ENCODE measurements around the gene HDGFL3. TPM values are rescaled to one million over a fixed set of nuclear protein-coding genes. Genes with fewer than 3 reads are reported as not detected.

HDGFL3 gene
- total and polyA plus RNA-seq, 2 donors (not counting 3 experiments of a cell fraction or from before 2014, with no cell fraction given): 20.2 to 155 TPM

DNA sequence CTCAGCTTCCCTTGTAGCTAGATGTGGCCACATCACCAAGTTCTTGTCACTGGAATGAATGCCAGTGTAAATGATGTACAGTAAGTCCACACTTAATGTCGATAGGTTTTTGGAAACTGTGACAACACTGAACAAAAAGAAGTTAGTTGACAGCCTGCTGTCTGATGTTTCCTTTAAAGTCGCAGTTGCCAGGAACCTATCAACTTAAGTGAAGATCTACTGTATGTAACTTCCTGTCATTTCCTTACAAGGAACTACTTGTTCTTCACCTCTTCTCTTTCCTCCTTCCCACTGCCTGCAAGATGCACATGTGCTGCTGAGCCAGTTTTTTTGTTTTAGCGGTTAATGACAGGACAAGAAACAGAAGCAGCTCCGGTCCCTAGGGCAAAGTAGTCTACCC is 44.6 kb downstream of the HDGFL3 start:
- ChIA-PET POLR2A (no interaction called here), CTCF (interaction anchor here (1.2 to 1.9 kb wide), 2 partner anchors 15 to 273 kb away, joined by 3 to 6 read pairs; no protein-coding TSS in a partner anchor)
- no peaks in the 10 kb centered on the region for H3K9me3 ChIP-seq (replicated peaks; ENCODE audit: control insufficient read depth, insufficient read depth, low read length)
- no peak overlapping the region for H3K9ac ChIP-seq (replicated peaks; ENCODE audit: extremely low read depth, insufficient read depth, low read length)
- peaks cover 44% of the 10 kb centered on the region for H3K4me1 ChIP-seq (ENCODE audit: control insufficient read depth, extremely low read depth, insufficient read depth, low read length)
- H3K9me1 ChIP-seq (replicated peaks; ENCODE audit: control insufficient read depth, extremely low read depth, insufficient read depth, low read length): no peaks in the 10 kb centered on the region
- H4K20me1 ChIP-seq (replicated peaks; ENCODE audit: control insufficient read depth, extremely low read depth, insufficient read depth, low read length): peaks cover 3% of the 10 kb centered on the region
- BruUV-seq (replicated peaks): no TSS peak
- dilution Hi-C loops (cut with MboI; ENCODE audit: extremely low pct_ligation_motif_present, low sequenced_read_pairs) (no loop called here), intact Hi-C loops (cut with micrococcal nuclease) (no loop called here)
- no peak overlapping the region for H3K4me3 ChIP-seq (replicated peaks in 1 of 3; ENCODE audit: insufficient read depth in 1 of 3, low read depth in 1 of 3, low read length in 3 of 3)
- peak overlapping the region; percentile 89 for H3K27ac ChIP-seq (ENCODE audit: insufficient read depth, low read depth, low read length)
- peak overlapping the region; percentile 98 for H3K4me2 ChIP-seq (ENCODE audit: insufficient read depth, low read length)
- H3K36me3 ChIP-seq (ENCODE audit: control insufficient read depth in 2 of 2, extremely low read depth in 1 of 2, insufficient read depth in 2 of 2, low read length in 2 of 2): peaks cover 3% of the 10 kb centered on the region in 2 experiments
- H3K27me3 ChIP-seq (ENCODE audit: control insufficient read depth in 2 of 2, insufficient read depth in 2 of 2, low read length in 2 of 2): no peaks in the 10 kb centered on the region
- DNase-seq (ENCODE audit: low read depth, low spot score) (peak; percentile 12), FAIRE-seq (peak; percentile 56)
- H3K79me2 ChIP-seq (ENCODE audit: control insufficient read depth, insufficient read depth, low read length): peaks cover 54% of the 10 kb centered on the region
- no peak overlapping the region for H2AFZ ChIP-seq (ENCODE audit: low read depth, low read length)
- TF ChIP-seq POLR2A (IDR thresholded peaks at IDR 0.05; ENCODE audit: low read depth, low read length) (no peak), GATA2 (IDR thresholded peaks at IDR 0.05; ENCODE audit: insufficient read depth, insufficient read length, low read depth, low read length) (no peak), FOS (IDR thresholded peaks at IDR 0.05; ENCODE audit: borderline replicate concordance, insufficient read depth, low read length) (no peak), JUN (IDR thresholded peaks at IDR 0.05; ENCODE audit: borderline replicate concordance, insufficient read depth, insufficient read length, low read depth) (no peak), POLR2AphosphoS5 (IDR thresholded peaks at IDR 0.05; ENCODE audit: insufficient read depth, low read depth, low read length) (no peak), EZH2 (IDR thresholded peaks at IDR 0.05; ENCODE audit: borderline replicate concordance, low read depth, low read length, severe bottlenecking) (no peak), MYC (IDR thresholded peaks at IDR 0.05; ENCODE audit: low read depth, low read length) (no peak)
- TF ChIP-seq, protein P1, sequence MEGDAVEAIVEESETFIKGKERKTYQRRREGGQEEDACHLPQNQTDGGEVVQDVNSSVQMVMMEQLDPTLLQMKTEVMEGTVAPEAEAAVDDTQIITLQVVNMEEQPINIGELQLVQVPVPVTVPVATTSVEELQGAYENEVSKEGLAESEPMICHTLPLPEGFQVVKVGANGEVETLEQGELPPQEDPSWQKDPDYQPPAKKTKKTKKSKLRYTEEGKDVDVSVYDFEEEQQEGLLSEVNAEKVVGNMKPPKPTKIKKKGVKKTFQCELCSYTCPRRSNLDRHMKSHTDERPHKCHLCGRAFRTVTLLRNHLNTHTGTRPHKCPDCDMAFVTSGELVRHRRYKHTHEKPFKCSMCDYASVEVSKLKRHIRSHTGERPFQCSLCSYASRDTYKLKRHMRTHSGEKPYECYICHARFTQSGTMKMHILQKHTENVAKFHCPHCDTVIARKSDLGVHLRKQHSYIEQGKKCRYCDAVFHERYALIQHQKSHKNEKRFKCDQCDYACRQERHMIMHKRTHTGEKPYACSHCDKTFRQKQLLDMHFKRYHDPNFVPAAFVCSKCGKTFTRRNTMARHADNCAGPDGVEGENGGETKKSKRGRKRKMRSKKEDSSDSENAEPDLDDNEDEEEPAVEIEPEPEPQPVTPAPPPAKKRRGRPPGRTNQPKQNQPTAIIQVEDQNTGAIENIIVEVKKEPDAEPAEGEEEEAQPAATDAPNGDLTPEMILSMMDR (IDR thresholded peaks at IDR 0.05; ENCODE audit: extremely low read depth in 1 of 2, insufficient read depth in 1 of 2, low read depth in 1 of 2, low read length in 2 of 2): no peak
- TF ChIP-seq, protein P2, sequence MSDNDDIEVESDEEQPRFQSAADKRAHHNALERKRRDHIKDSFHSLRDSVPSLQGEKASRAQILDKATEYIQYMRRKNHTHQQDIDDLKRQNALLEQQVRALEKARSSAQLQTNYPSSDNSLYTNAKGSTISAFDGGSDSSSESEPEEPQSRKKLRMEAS (IDR thresholded peaks at IDR 0.05; ENCODE audit: insufficient read depth, insufficient read length): no peak

All from endothelial cell of umbilical vein (primary cell).